B cell (primary cell): ENCODE measurements around the gene LAMB1. TPM values are rescaled to one million over a fixed set of nuclear protein-coding genes. Genes with fewer than 3 reads are reported as not detected.

Experiments
- ATAC-seq: fragments of 200-7000 bp; cut with Tn5 transposase; one replicate; pipeline ENCODE4 v1.10.0; 2021; ENCODE audit warnings: low read depth, mild to moderate bottlenecking, moderate number of reproducible peaks, moderate library complexity
- CTCF ChIA-PET: fragments of 350-600 bp; sonication (Branson Sonifier 250); formaldehyde crosslinking; loops from one replicate; lab custom pipeline; 2021; ENCODE audit warnings: antibody characterized with exemption, inconsistent platforms; lab: Charles Lee
- POLR2A ChIA-PET: fragments of 350-600 bp; sonication (Branson Sonifier 250); formaldehyde crosslinking; loops from one replicate; lab custom pipeline; 2021; ENCODE audit warnings: antibody characterized with exemption; lab: Charles Lee
- DNase-seq: peaks from one replicate; pipeline ENCODE4 v3.0.0; 2013
- H2AFZ ChIP-seq: 2 replicates; pipeline ENCODE4 v1.6.1; 2012; ENCODE audit warnings: mild to moderate bottlenecking, low read depth, low read length; ENCODE audit not compliant: insufficient read depth, poor library complexity, severe bottlenecking
- H3K27ac ChIP-seq, 2 donors: 1 replicate in 1 of 2; 2 replicates in 1 of 2; pipeline ENCODE4 v1.5.1; 2012 to 2013; ENCODE audit warnings: low read length in 2 of 2, mild to moderate bottlenecking in 2 of 2, moderate library complexity in 1 of 2
- H3K27me3 ChIP-seq, 4 experiments: fragments of 200-600 bp in 1 of 4; sonication (generic) in 1 of 4; replicated peaks in 1 of 4; 1 replicate in 2 of 4; 2 replicates in 2 of 4; pipeline versions ENCODE4 v1.6.1 to v1.7.0; 2013 to 2016; ENCODE audit warnings: low read length in 3 of 4, mild to moderate bottlenecking in 2 of 4, mixed read lengths in 1 of 4, moderate library complexity in 1 of 4; ENCODE audit not compliant: insufficient read depth in 4 of 4, control insufficient read depth in 3 of 4; ENCODE audit errors: control extremely low read depth in 1 of 4
- H3K36me3 ChIP-seq, 2 experiments: replicated peaks in 1 of 2; 1 replicate in 1 of 2; 2 replicates in 1 of 2; pipeline versions ENCODE4 v1.6.1 to v1.7.1; 2013; ENCODE audit warnings: low read length in 1 of 2; ENCODE audit not compliant: insufficient read depth in 2 of 2, control insufficient read depth in 1 of 2; ENCODE audit errors: control extremely low read depth in 1 of 2, extremely low read depth in 1 of 2
- H3K4me1 ChIP-seq, 2 donors: fragments of 200-600 bp in 1 of 2; sonication (generic) in 1 of 2; 1 replicate in 1 of 2; 2 replicates in 1 of 2; pipeline versions ENCODE4 v1.5.1 to v1.6.1; 2013 to 2017; ENCODE audit warnings: low read length in 2 of 2; ENCODE audit not compliant: control insufficient read depth in 2 of 2, insufficient read depth in 2 of 2
- H3K4me2 ChIP-seq: replicated peaks from 2 replicates; pipeline ENCODE3; 2012; ENCODE audit warnings: mild to moderate bottlenecking, low read depth, low read length; ENCODE audit not compliant: poor library complexity, severe bottlenecking
- H3K4me3 ChIP-seq, 5 experiments: fragments of 200-600 bp in 1 of 5; sonication (generic) in 1 of 5; 1 replicate in 3 of 5; 2 replicates in 2 of 5; pipeline versions ENCODE4 v1.5.1 to v1.7.0; 2011 to 2016; ENCODE audit warnings: low read length in 4 of 5, mild to moderate bottlenecking in 4 of 5, low read depth in 2 of 5, control low read depth in 1 of 5, moderate library complexity in 1 of 5; ENCODE audit not compliant: insufficient read depth in 1 of 5; ENCODE audit errors: control extremely low read depth in 1 of 5, extremely low read depth in 1 of 5
- H3K79me2 ChIP-seq: fragments of 200-600 bp; sonication (generic); one replicate; pipeline ENCODE4 v1.6.0; 2016; ENCODE audit warnings: low read length; ENCODE audit not compliant: control insufficient read depth, insufficient read depth
- H3K9ac ChIP-seq: fragments of 200-600 bp; sonication (generic); 2 replicates; pipeline ENCODE4 v1.6.1; 2017; ENCODE audit warnings: mild to moderate bottlenecking, low read length, moderate library complexity
- H3K9me3 ChIP-seq, 3 donors: one replicate each; pipeline versions ENCODE4 v1.6.1 to v1.7.1; 2013; ENCODE audit warnings: low read length in 2 of 3; ENCODE audit not compliant: control insufficient read depth in 2 of 3, insufficient read depth in 1 of 3; ENCODE audit errors: control extremely low read depth in 1 of 3
- H4K20me1 ChIP-seq: 2 replicates; pipeline ENCODE4 v1.6.0; 2012; ENCODE audit warnings: mild to moderate bottlenecking, low read length; ENCODE audit not compliant: insufficient read depth, control insufficient read depth, poor library complexity, severe bottlenecking
- H3K27ac Mint-ChIP-seq: one replicate; pipeline ENCODE4 v1.8.0; 2021; ENCODE audit warnings: mixed read lengths
- H3K27me3 Mint-ChIP-seq: one replicate; pipeline ENCODE4 v1.8.0; 2021; ENCODE audit warnings: mixed read lengths
- H3K4me1 Mint-ChIP-seq: one replicate; pipeline ENCODE4 v1.8.0; 2021; ENCODE audit warnings: mixed read lengths
- H3K4me3 Mint-ChIP-seq: one replicate; pipeline ENCODE4 v1.8.0; 2021; ENCODE audit warnings: mixed read lengths
- H3K9me3 Mint-ChIP-seq: one replicate; pipeline ENCODE4 v1.8.0; 2022; ENCODE audit warnings: mixed read lengths; ENCODE audit not compliant: insufficient read depth
- EZH2 ChIP-seq: IDR thresholded peaks from 2 replicates; pipeline ENCODE4 v1.6.1; 2012; ENCODE audit warnings: borderline replicate concordance, low read depth, mild to moderate bottlenecking, moderate library complexity, low read length; ENCODE audit not compliant: insufficient read depth, poor library complexity, severe bottlenecking
- WGBS: methylation state at CpG from one replicate; pipeline ENCODE4 v1.1.5; 2013; ENCODE audit warnings: missing lambda C conversion rate; ENCODE audit not compliant: insufficient coverage; 5-methylcytosine and 5-hydroxymethylcytosine counted together
- intact Hi-C: fragments of 100-400 bp; cut with micrococcal nuclease; formaldehyde crosslinking; loops from one replicate; pipeline ENCODE4 v1.10.0; 2022
- polyA plus RNA-seq: library from polyadenylated mRNA; depleted of rRNA; stranded (reverse); fragments of >200 nt; gene quantifications from 2 replicates; pipeline ENCODE4 v1.2.3, GENCODE V29; 2012
- total RNA-seq, 2 donors: library from RNA; stranded (reverse); fragments of 120-200 nt in 1 of 2; gene quantifications; 1 replicate in 1 of 2; 2 replicates in 1 of 2; pipeline versions ENCODE4 v1.2.3 to v1.2.4, GENCODE V29; 2013 to 2022
- TF ChIP-seq, protein P1 (sequence below): fragments of 200-600 bp; IDR thresholded peaks from one replicate; pipeline ENCODE4 v1.8.0; 2022; ENCODE audit warnings: antibody characterized with exemption, mild to moderate bottlenecking

The LAMB1 gene
- total and polyA plus RNA-seq, 2 donors (not counting 1 experiment from before 2014, with no cell fraction given), result not detected

DNA sequence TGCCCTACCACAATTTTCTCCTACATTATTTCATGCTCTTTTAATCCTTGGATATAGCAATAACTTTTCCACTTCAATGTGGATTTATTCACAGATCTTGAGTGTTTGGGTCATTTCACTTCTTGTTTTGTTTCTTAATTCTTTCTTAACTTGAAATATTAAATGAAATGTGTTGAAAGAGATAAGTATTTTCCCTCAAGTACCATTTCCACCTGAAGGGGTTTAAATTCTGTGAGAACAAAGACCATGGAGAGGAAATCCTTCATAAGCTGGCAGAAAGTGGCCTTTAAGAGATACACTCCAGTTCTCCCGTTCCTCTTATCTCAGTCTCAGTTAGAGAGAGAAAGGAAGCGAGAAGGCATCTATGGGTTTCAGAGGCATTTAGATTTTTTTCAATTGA is 126.0 kb downstream of the LAMB1 start:
- Histone ChIP-seq H4K20me1 (no peaks in the 10 kb centered on the region), H3K27me3 (peaks cover 0 to 4% (median 0%) of the 10 kb centered on the region in 4 experiments), H2AFZ (no peak overlapping the region), H3K9me3 (no peaks in the 10 kb centered on the region), H3K27ac (no peak overlapping the region), H3K79me2 (no peaks in the 10 kb centered on the region), H3K4me1 (no peaks in the 10 kb centered on the region), H3K9ac (no peak overlapping the region), H3K36me3 (no peaks in the 10 kb centered on the region), H3K4me2 (no peak overlapping the region), H3K4me3 (no peak overlapping the region)
- H3K27ac Mint-ChIP-seq, result no peak overlapping the region
- 83% methylated on average over 1 of the region's 2 CpGs for WGBS
- ChIA-PET POLR2A (no interaction called here), CTCF (interaction anchor here (0.7 to 7.9 kb wide), 6 partner anchors 8 to 480 kb away, joined by 3 to 75 read pairs (median 4); partner anchors contain the start of gene DLD)
- peaks cover 4% of the 10 kb centered on the region for H3K4me1 Mint-ChIP-seq
- H3K27me3 Mint-ChIP-seq, result peaks cover 22% of the 10 kb centered on the region
- H3K9me3 Mint-ChIP-seq, result no peaks in the 10 kb centered on the region
- ATAC-seq (no peak), DNase-seq (no peak)
- intact Hi-C loops, result loop anchor here (5.0 kb wide), 1 partner anchor 1085 kb away; no protein-coding TSS in a partner anchor
- TF ChIP-seq EZH2, result no peak
- TF ChIP-seq, protein P1, sequence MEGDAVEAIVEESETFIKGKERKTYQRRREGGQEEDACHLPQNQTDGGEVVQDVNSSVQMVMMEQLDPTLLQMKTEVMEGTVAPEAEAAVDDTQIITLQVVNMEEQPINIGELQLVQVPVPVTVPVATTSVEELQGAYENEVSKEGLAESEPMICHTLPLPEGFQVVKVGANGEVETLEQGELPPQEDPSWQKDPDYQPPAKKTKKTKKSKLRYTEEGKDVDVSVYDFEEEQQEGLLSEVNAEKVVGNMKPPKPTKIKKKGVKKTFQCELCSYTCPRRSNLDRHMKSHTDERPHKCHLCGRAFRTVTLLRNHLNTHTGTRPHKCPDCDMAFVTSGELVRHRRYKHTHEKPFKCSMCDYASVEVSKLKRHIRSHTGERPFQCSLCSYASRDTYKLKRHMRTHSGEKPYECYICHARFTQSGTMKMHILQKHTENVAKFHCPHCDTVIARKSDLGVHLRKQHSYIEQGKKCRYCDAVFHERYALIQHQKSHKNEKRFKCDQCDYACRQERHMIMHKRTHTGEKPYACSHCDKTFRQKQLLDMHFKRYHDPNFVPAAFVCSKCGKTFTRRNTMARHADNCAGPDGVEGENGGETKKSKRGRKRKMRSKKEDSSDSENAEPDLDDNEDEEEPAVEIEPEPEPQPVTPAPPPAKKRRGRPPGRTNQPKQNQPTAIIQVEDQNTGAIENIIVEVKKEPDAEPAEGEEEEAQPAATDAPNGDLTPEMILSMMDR, result no peak
- H3K4me3 Mint-ChIP-seq, result no peak overlapping the region

GRCh38 chr7:107874605-107875446 is 128.1 kb downstream of the LAMB1 start:
- Histone ChIP-seq H3K9me3 (no peaks in the 10 kb centered on the region), H4K20me1 (no peaks in the 10 kb centered on the region), H3K27me3 (no peaks in the 10 kb centered on the region), H3K4me2 (no peak overlapping the region), H3K27ac (no peak overlapping the region), H3K4me1 (no peaks in the 10 kb centered on the region), H2AFZ (peak overlapping the region; percentile 12), H3K79me2 (no peaks in the 10 kb centered on the region), H3K36me3 (no peaks in the 10 kb centered on the region), H3K9ac (no peak overlapping the region), H3K4me3 (no peak overlapping the region)
- ChIA-PET CTCF (interaction anchor here (0.6 to 7.9 kb wide), 17 partner anchors 9 to 1081 kb away, joined by 3 to 75 read pairs (median 4); partner anchors contain the start of gene DLD), POLR2A (interaction anchor here (0.7 to 1.0 kb wide), 2 partner anchors 131 to 764 kb away, joined by 3 to 6 read pairs; partner anchors contain the start of gene CBLL1)
- H3K9me3 Mint-ChIP-seq, result no peaks in the 10 kb centered on the region
- DNase-seq (peak; percentile 59), ATAC-seq (peak; percentile 82)
- no peak overlapping the region for H3K4me3 Mint-ChIP-seq
- TF ChIP-seq, protein P1, result peak; percentile 92
- no peak for TF ChIP-seq EZH2
- peaks cover 4% of the 10 kb centered on the region for H3K4me1 Mint-ChIP-seq
- 0% methylated on average over 1 of the region's 6 CpGs for WGBS
- peaks cover 22% of the 10 kb centered on the region for H3K27me3 Mint-ChIP-seq
- H3K27ac Mint-ChIP-seq, result no peak overlapping the region
- intact Hi-C loops, result loop anchor here (2.0 to 5.0 kb wide), 2 partner anchors 150 to 1083 kb away; no protein-coding TSS in a partner anchor
